GM13977 (cell line): Measurements from ENCODE around the gene PHF12.
"Not testable (repeated sequence)": the region's sequence is repeated elsewhere in the genome, so short reads cannot be mapped to it uniquely, and the experiment has no call there.

ENCODE experiments used
- DNase-seq: peaks from one replicate; pipeline ENCODE4 v3.0.0; 2012; ENCODE audit warnings: low spot score
- CTCF ChIP-seq: IDR thresholded peaks from 2 replicates; pipeline ENCODE4 v1.5.1; 2012; ENCODE audit warnings: mild to moderate bottlenecking, control low read depth; ENCODE audit not compliant: insufficient read depth; ENCODE audit errors: extremely low read depth, missing control alignments
- in situ Hi-C: fragments of 300-500 bp; cut with MboI; formaldehyde crosslinking; loops from one replicate; pipeline ENCODE4 v1.12.0; 2022; ENCODE audit warnings: low sequenced_read_pairs, low pct_unique_long_range_greater_than_20kb, mixed read lengths, inconsistent platforms; ENCODE audit not compliant: unreplicated experiment

PHF12 gene

GRCh38 chr17:28940142-28940541, 11.2 kb downstream of the PHF12 start:
- no peak for DNase-seq
- in situ Hi-C loops = no loop called here
- no peak for TF ChIP-seq CTCF

DNA sequence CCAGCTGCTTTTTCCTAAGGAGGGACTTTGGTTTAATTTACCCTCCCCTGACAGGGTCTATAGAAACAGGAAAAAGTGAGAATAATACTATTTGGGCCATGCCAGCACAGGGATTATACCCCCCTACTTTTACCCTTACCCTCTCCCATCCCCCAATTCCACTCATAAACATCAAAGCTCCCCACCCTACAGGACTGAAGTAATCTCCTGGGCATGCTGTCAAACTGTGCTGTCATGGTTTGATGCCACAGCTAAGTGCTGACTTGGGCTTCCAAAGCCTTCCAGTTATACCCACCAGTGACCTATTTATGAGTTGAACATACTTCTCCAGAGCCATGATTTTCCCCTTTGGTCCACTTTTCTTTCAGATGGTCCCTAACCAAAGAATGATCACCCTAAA, 12.8 kb downstream of the PHF12 start:
- DNase-seq = no peak
- in situ Hi-C loops = no loop called here
- no peak for TF ChIP-seq CTCF

DNA sequence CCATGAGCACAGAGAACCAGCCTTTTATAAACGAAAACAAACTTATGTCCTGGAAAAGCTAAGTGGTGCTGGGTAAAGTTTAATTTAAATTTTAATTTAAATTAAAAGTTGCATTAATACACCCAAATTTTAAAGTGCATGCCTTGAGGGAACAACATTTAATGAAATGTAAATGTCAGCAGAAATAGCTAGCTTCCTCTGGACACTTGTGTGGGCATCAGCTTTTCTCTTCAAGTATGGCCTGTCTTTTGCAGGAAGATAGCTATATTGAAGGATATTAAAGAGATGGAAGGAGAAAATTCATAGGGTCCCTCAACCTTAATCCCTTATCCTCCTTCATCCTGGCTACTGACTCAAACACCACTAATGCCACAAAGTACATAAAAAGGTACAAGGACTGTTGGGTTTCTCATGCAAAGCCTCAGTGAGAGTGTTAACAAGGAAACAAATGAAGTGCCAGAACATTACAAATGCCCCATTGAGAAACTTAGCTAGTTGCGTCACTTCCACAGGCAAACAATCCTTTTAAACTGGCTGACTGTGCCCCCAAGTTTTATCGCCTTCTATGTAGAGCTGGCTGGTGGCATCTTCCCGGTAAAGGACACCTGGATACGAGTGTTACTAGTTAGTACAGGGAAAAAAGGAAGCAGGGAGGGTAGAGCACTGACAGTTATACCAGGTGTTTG, 14.1 kb downstream of the PHF12 start:
- TF ChIP-seq CTCF = no peak
- no peak for DNase-seq
- in situ Hi-C loops = no loop called here

DNA sequence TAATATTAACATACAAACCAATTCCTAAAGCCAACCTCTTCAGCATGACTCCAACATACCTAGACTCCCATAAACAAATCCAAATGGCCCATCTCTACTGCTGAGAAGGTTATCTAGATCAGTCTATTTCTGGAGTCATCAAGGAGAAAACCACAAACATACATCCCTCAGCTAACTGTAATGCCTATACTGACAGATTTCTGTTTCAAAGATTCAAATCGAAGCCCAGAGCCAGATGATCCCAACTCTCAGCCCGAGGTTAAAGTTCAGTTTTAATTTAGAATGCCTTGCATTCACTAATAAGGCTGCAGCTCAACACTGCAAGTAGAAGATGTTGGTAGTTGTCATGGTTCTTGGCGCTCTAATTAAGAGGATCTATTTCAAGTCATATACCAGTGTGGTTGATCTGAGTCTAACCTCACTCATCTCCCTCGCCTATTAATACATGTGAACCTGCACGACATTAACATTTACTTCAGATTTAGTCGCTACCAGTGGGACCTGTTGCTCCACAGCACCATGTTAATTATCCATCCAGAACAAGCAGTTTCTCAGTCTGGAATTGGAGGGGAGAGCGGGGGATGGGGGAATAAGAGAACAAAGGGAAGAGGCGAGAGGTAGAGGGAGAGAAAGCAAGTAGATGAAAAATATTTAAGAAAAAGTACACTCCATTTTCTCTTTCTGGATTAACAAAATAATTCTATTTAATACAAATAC, 15.4 kb downstream of the PHF12 start:
- in situ Hi-C loops = no loop called here
- no peak for DNase-seq
- no peak for TF ChIP-seq CTCF

GRCh38 chr17:28934508-28934907, 16.8 kb downstream of the PHF12 start:
- in situ Hi-C loops, DNase-seq: not testable (repeated sequence)

- in situ Hi-C loops = no loop called here
- no peak for TF ChIP-seq CTCF
- DNase-seq = no peak
Observed at GRCh38 chr17:28929787-28930186, 21.5 kb downstream of the PHF12 start.

- TF ChIP-seq CTCF = no peak
- in situ Hi-C loops = no loop called here
- DNase-seq = no peak
Observed at GRCh38 chr17:28928061-28928460, 23.3 kb downstream of the PHF12 start.
